HL-60 (cell line): ENCODE measurements around the gene NHSL2.
A peak's percentile ranks its signal among the peaks of the same experiment; 100 is the strongest.

Source experiments
- DNase-seq, 2 experiments: peaks; one replicate each; pipeline ENCODE4 v3.0.0-alpha.2; 2010 to 2020; ENCODE audit warnings: low read depth in 1 of 2, low spot score in 1 of 2
- H3K27ac ChIP-seq: fragments of 250-450 bp; sonication (Bioruptor Pico); replicated peaks from 2 replicates; pipeline ENCODE4 v1.5.1; 2020; ENCODE audit warnings: mild to moderate bottlenecking, moderate library complexity
- H3K27me3 ChIP-seq: fragments of 250-450 bp; sonication (Bioruptor Pico); 2 replicates; pipeline ENCODE4 v1.5.1; 2021; ENCODE audit warnings: mild to moderate bottlenecking, moderate library complexity; ENCODE audit not compliant: insufficient read depth, poor library complexity, severe bottlenecking
- H3K4me3 ChIP-seq: replicated peaks from 2 replicates; pipeline ENCODE4 v1.5.1; 2011; ENCODE audit warnings: mild to moderate bottlenecking, control low read depth, low read length; ENCODE audit not compliant: insufficient read depth
- CTCF ChIP-seq: IDR thresholded peaks from one replicate; pipeline ENCODE4 v1.5.1; 2011; ENCODE audit warnings: low read length, control low read depth, inconsistent platforms; ENCODE audit not compliant: insufficient read depth
- GABPA ChIP-seq: IDR thresholded peaks from 2 replicates; pipeline ENCODE4 v1.6.1; 2012; ENCODE audit warnings: low read depth
- POLR2AphosphoS5 ChIP-seq: IDR thresholded peaks from 2 replicates; pipeline ENCODE4 v1.6.1; 2012; ENCODE audit warnings: low read depth
- REST ChIP-seq: IDR thresholded peaks from 2 replicates; pipeline ENCODE4 v1.6.1; 2012; ENCODE audit warnings: low read depth; ENCODE audit not compliant: insufficient replicate concordance
- SPI1 ChIP-seq: IDR thresholded peaks from 2 replicates; pipeline ENCODE4 v1.6.1; 2012; ENCODE audit warnings: low read depth, mild to moderate bottlenecking, borderline replicate concordance

Gene NHSL2

GRCh38 chrX:72086995-72087394 is 176.3 kb downstream of the NHSL2 start:
- TF ChIP-seq POLR2AphosphoS5 = no peak
- no peak overlapping the region for H3K27ac ChIP-seq

GRCh38 chrX:72088761-72089160 is 178.1 kb downstream of the NHSL2 start:
- H3K4me3 ChIP-seq = no peak overlapping the region
- TF ChIP-seq CTCF (no peak), POLR2AphosphoS5 (no peak), SPI1 (no peak), GABPA (no peak)
- H3K27me3 ChIP-seq = no peaks in the 10 kb centered on the region
- no peak overlapping the region for H3K27ac ChIP-seq
- no peak for DNase-seq

More at GRCh38 chrX:72086995-72087394, 176.3 kb downstream of the NHSL2 start:
- H3K27me3 ChIP-seq = no peaks in the 10 kb centered on the region
- no peak for DNase-seq
- no peak overlapping the region for H3K4me3 ChIP-seq

- DNase-seq = no peak
- Histone ChIP-seq H3K4me3 (no peak overlapping the region), H3K27me3 (no peaks in the 10 kb centered on the region), H3K27ac (no peak overlapping the region)
- TF ChIP-seq GABPA (no peak), REST (no peak), SPI1 (no peak), POLR2AphosphoS5 (no peak), CTCF (no peak)
Measured at GRCh38 chrX:72089254-72089653, 178.6 kb downstream of the NHSL2 start.

GRCh38 chrX:72094894-72095293 is 184.2 kb downstream of the NHSL2 start:
- Histone ChIP-seq H3K4me3 (no peak overlapping the region), H3K27ac (peak overlapping the region; percentile 29; the same call in 1 of the 2 replicates), H3K27me3 (no peaks in the 10 kb centered on the region)
- TF ChIP-seq CTCF (no peak), REST (no peak), POLR2AphosphoS5 (no peak), SPI1 (no peak), GABPA (no peak)
- peak in 1 of 2 experiments; percentile 64 for DNase-seq
